NCI-H345 (cell line): Measurements from ENCODE around the gene DMRTA2.
"Not testable (repeated sequence)": the region's sequence is repeated elsewhere in the genome, so short reads cannot be mapped to it uniquely, and the experiment has no call there.

ENCODE experiments used
- DNase-seq: peaks from one replicate; lab custom pipeline; 2025; lab: John Stamatoyannopoulos, UW

DMRTA2 gene

GRCh38 chr1:50381551-50381950 is 41.7 kb downstream of the DMRTA2 start:
- not testable (repeated sequence) for DNase-seq

DNA sequence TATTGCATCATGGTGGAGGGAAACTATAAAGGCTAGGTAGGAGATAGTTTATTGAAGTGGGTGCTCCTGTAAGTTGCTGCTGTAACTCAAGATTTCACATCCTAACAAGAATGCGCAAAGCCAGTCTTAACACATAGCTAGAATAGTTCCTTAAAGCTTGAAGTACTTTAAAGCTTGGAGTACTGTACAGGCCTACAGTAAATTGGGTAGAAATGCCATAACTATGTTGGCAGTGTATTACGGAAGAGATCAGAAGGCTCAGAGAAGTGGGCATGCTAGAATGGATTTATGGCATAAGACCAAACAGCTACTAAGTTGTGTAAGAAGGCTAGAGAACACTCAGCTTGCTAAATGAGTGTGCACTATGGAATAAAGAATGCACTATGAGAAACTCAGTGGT is 44.5 kb downstream of the DMRTA2 start:
- DNase-seq, result no peak

DNA sequence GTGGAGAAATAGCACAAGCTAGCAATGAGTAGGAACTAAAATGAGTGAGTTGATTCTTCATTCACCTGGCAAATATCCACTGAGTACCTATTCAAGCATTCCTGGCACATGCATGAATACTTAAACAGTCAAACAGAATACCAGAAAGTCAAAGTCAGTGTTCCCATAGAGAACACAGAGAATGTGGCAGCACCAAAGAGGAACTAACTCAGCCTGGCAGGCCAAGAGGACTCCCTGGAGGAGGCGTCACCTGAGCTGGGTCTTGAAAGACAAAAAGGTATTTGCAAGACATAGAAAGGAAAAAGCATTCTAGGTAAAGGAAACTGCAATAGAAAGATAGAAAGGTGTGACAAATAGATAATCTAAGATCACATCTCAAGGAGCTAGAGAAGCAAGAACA is 49.7 kb downstream of the DMRTA2 start:
- no peak for DNase-seq

DNA sequence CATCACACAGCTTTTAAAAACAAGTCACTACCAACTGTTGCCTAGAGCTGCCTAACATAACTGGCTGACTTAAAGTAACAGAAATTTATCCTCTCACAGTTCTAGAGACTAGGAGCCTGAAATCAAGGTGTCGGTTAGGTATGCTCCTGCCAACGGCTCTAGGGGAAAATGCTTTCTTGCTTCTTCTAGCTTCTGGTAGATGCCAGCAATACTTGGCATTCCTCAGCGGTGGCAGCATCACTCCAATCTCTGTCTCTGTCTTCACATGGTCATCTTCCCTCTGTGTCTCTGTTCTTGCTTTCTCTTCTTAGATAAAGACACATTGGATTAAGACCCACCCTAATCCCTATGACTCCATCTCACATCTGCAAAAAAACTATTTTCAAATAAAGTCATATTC is 51.5 kb downstream of the DMRTA2 start:
- no peak for DNase-seq

DNA sequence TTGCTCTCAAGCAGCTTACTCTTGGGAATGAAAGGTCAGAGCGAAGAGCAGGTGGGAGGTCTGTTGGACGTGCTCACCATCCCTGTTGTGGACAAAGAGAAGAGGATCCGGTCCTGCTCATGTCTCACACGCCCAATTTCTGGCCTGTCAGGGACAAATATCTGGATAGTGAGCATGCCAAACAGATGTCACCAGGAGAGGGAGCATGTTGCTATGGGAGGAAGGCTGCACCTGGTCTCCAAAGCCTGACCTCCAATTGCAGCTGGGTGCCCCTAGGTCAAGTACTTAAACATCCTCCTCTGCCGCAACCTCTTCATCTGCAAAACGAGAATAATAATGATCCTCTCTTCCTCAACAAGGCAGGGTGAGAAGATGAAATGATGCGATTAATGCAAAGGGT is 53.4 kb downstream of the DMRTA2 start:
- DNase-seq, result no peak

- no peak for DNase-seq
These were observed 54.1 kb downstream of the DMRTA2 start for GRCh38 chr1:50369008-50369634.

DNA sequence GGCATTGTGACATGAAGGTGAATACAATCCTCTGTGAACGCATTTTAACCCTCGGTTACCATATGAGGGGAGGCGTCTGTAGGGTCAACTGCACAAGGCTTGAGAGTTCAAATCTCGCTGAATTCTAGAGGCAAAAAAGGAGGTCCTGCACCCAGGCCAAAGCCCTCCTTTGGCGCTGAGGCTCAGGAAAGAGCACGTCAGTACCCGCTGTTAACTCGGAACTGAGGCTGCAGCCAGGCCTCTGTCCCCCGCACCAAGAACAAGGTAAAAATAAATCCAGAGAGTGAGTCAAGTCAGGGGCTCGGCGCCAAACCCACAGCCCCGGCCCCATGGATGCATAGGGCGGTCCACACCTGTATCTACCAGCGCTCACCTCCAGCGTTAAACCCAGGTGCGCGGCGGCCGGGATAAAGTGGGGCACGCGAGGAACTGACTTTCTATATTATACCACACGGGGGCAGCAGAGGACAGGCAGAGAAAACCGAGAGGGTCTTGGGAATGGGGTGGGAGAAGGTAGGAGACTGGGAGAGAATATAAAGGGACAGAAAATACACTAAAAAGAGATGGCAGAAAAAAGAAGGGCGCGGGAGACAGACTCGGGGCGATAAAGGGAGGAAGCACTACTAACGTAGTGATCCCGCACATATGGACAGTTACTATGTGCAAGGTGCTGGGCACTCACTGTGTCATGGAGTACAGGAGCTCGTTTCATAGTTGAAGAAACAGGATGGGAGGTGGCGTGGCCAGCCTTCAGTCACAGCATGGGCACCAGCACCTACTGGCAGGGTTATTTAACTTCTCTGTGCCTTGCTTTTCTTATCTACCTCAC is 54.9 kb downstream of the DMRTA2 start:
- peak; percentile 49 for DNase-seq
